Measurements from ENCODE around the gene TTC21A. TPM values are rescaled to one million over a fixed set of nuclear protein-coding genes. Genes with fewer than 3 reads are reported as not detected.

The TTC21A gene
- total and polyA plus RNA-seq, 2 of the 13 experiments (the other 11 are each of a cell fraction or from before 2014, with no cell fraction given), result 0.31 to 1.5 TPM

DNA sequence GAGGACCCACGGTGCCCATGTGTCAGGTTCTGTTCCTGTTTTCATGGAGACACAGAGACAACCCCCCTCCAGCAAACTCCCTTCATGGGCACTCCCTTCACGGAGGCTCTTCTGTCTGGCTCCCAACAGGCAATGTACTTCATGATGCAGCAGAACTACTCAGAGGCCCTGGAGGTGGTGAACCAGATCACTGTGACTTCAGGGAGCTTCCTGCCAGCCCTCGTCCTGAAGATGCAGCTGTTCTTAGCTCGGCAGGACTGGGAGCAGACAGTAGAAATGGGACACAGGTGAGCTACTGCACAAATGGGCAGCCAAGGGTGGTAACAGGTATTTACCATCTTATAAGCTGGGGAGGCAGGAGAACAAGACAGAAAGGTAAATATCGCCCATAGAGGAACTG lies 7.0 kb downstream of the TTC21A start:
- WGBS (ENCODE audit: low lambda C conversion rate), result 11% methylated on average over 5 of the region's 5 CpGs
- TF ChIP-seq ELF4 (CRISPR knock-in tag; IDR thresholded peaks at IDR 0.05; ENCODE audit: borderline replicate concordance), result no peak
- no peak for TF ChIP-seq CTCF (CRISPR knock-in tag; IDR thresholded peaks at IDR 0.05)
- no peak for TF ChIP-seq MED13 (CRISPR knock-in tag; IDR thresholded peaks at IDR 0.05)
- no peak for TF ChIP-seq MAZ (IDR thresholded peaks at IDR 0.05; ENCODE audit: borderline replicate concordance, low read depth, low read length)
- TF ChIP-seq MAZ (CRISPR knock-in tag; IDR thresholded peaks at IDR 0.05; ENCODE audit: low read depth), result no peak
- no peak for TF ChIP-seq GPBP1L1 (CRISPR knock-in tag; IDR thresholded peaks at IDR 0.05)
- no peak for TF ChIP-seq SNAI1 (CRISPR knock-in tag; IDR thresholded peaks at IDR 0.05; ENCODE audit: borderline replicate concordance)
- no peak for TF ChIP-seq ZBTB46 (CRISPR knock-in tag; IDR thresholded peaks at IDR 0.05; ENCODE audit: borderline replicate concordance)
- TF ChIP-seq POLR2AphosphoS2 (IDR thresholded peaks at IDR 0.05; ENCODE audit: low read depth, low read length), result no peak
- Histone ChIP-seq H3K27me3 (ENCODE audit: control insufficient read depth in 1 of 2, insufficient read depth in 2 of 2, low read length in 2 of 2) (no peaks in the 10 kb centered on the region), H3K4me2 (ENCODE audit: low read depth, low read length) (no peak overlapping the region), H3K9me3 (ENCODE audit: low read length) (no peaks in the 10 kb centered on the region), H2AFZ (ENCODE audit: low read length) (no peak overlapping the region), H3K4me1 (ENCODE audit: insufficient read depth, low read length) (no peaks in the 10 kb centered on the region), H4K20me1 (ENCODE audit: insufficient read depth, low read length) (no peaks in the 10 kb centered on the region), H3K79me2 (ENCODE audit: insufficient read depth, low read length) (no peaks in the 10 kb centered on the region), H3K9ac (ENCODE audit: insufficient read depth, low read depth, low read length) (no peak overlapping the region), H3K36me3 (replicated peaks in 1 of 2; ENCODE audit: control insufficient read depth in 1 of 2, insufficient read depth in 2 of 2, low read length in 2 of 2) (no peaks in the 10 kb centered on the region), H3K4me3 (replicated peaks in 1 of 3; ENCODE audit: insufficient read depth in 1 of 3, low read depth in 2 of 3, low read length in 3 of 3) (no peak overlapping the region), H3K27ac (ENCODE audit: extremely low read length, insufficient read depth, low read length) (no peak overlapping the region)
- ATAC-seq (no peak), DNase-seq (ENCODE audit: low spot score) (no peak), FAIRE-seq (no peak)
- ChIA-PET POLR2A (no interaction called here), CTCF (ENCODE audit: low intra/inter-chr PET ratio, low total read pairs) (no interaction called here)
- intact Hi-C loops (cut with micrococcal nuclease; ENCODE audit: unreplicated experiment), result no loop called here
- in situ Hi-C loops (cut with HindIII; ENCODE audit: extremely low pct_ligation_motif_present, low pct_unique_long_range_greater_than_20kb), result no loop called here
- no TSS peak for BruUV-seq (replicated peaks)

Data from HepG2 (cell line).